Coronary artery (tissue), 2 donors: ENCODE results near the gene UBASH3A.

Experiments used
- DNase-seq: peaks from one replicate; pipeline ENCODE4 v3.0.0-alpha.2; 2017; ENCODE audit warnings: low spot score
- H3K27ac ChIP-seq, 2 donors: fragments of 200-600 bp; sonication (generic); one replicate each; pipeline ENCODE4 v1.5.1; 2016 to 2019
- H3K4me3 ChIP-seq: fragments of 200-600 bp; sonication (generic); 2 replicates; pipeline ENCODE4 v1.5.1; 2016; ENCODE audit warnings: mild to moderate bottlenecking, moderate library complexity
- CTCF ChIP-seq: fragments of 200-600 bp; sonication (generic); IDR thresholded peaks from one replicate; pipeline ENCODE4 v1.5.1; 2019; ENCODE audit warnings: antibody characterized with exemption

Gene UBASH3A

DNA sequence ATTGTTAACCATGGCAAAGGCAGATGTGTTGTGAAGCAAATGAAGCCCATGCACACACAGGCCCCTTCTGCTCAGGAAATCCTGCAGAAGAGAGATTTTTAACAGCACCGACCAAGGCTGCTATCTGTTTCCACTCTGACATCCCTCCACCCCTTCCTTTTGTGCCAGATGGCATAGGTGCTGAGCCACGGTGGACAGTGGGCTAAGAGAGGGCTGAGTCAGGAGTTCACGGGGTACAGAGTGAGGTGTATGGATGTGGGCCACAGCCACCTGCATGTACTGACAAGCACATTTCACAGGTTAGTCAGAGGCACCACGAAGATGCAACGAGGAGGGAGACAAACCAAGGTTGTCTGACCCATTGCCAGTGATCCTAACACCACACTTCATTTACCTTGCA lies 82.8 kb downstream of the UBASH3A start:
- no peak overlapping the region for H3K4me3 ChIP-seq
- TF ChIP-seq CTCF = no peak
- H3K27ac ChIP-seq = no peak overlapping the region
- DNase-seq = no peak

GRCh38 chr21:42489006-42489563 lies 85.4 kb downstream of the UBASH3A start:
- H3K27ac ChIP-seq = no peak overlapping the region
- DNase-seq = no peak
- H3K4me3 ChIP-seq = no peak overlapping the region

GRCh38 chr21:42489991-42490390 lies 86.3 kb downstream of the UBASH3A start:
- no peak for TF ChIP-seq CTCF
- H3K27ac ChIP-seq = no peak overlapping the region

More at GRCh38 chr21:42489006-42489563, 85.4 kb downstream of the UBASH3A start:
- no peak for TF ChIP-seq CTCF

DNA sequence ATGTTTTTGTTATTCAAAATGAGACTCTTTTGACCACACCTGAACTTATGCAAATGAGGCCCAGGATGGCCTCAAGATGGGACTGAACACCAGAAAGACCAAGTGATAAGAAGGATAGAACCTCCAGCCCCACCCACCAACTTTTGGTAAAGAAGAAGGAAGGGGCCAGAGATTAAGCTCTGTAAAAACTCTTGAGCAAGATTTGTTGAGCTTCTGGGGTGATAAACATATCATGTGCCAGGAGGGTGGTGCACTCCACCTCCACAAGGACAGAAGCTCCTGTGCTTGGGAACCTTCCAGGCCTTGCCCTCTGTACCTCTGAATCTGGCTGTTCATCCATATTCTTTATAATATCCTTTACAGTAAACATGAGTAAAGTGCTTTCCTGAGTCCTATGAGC lies 87.0 kb downstream of the UBASH3A start:
- DNase-seq = no peak
- H3K4me3 ChIP-seq = no peak overlapping the region
- no peak for TF ChIP-seq CTCF
- no peak overlapping the region for H3K27ac ChIP-seq

More at GRCh38 chr21:42489991-42490390, 86.3 kb downstream of the UBASH3A start:
- no peak for DNase-seq
- H3K4me3 ChIP-seq = no peak overlapping the region

DNA sequence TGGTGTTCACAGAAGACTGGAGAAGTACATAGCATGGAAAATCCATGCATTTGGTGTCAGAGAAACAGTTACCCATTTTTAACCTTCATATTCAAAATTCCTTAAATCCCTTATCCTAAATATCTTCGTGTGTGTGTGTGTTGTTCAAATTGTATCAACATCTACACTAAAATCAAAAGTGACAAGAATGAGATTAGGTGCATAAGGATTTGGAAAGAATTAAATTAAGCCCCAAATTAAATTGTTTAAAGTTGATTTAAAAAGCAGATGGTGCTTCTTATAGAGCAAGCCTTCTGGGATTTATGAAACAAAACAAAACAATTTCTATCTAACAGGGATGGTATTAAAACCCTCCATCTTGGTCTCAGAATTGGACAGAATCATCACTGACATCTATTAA lies 87.6 kb downstream of the UBASH3A start:
- no peak for DNase-seq
- Histone ChIP-seq H3K27ac (no peak overlapping the region), H3K4me3 (no peak overlapping the region)
- no peak for TF ChIP-seq CTCF

- TF ChIP-seq CTCF = no peak
- Histone ChIP-seq H3K27ac (no peak overlapping the region), H3K4me3 (no peak overlapping the region)
- no peak for DNase-seq
These were observed 88.5 kb downstream of the UBASH3A start for GRCh38 chr21:42492201-42492600.
